Peyer's patch (tissue), 4 donors: ENCODE measurements around the gene TLR4.

Experiments
- POLR2A ChIP-seq, 2 donors: fragments of 450-650 bp; IDR thresholded peaks; one replicate each; pipeline ENCODE4 v1.5.1; 2017; ENCODE audit warnings: antibody characterized with exemption in 2 of 2, mild to moderate bottlenecking in 2 of 2, moderate library complexity in 2 of 2
- TF ChIP-seq, protein P1 (sequence below), 6 experiments: fragments of 450-650 bp in 4 of 6; fragments of 200-600 bp in 2 of 6; sonication (generic) in 1 of 6; IDR thresholded peaks; one replicate each; pipeline ENCODE4 v1.5.1; 2017 to 2019; ENCODE audit warnings: antibody characterized with exemption in 6 of 6, mild to moderate bottlenecking in 3 of 6, moderate library complexity in 1 of 6

DNA sequence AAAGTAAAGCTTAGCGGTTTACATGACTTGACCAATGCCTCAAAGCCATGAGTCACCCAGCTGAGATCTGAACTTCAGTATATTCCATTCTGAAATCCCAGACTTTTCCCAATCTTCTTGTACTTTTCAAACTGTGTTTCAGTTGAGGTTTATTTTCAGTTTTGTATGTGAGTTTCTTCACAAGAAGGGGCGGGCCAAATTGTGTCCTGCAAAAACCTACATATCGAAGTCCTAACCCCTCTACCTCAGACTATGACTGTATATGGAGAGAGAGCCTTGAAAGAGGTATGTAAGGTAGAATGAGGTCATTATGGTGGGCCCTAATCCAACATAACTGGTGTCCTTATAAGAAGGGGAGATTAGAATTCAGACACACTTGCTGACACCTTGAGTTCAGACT is 666 bp upstream of the TLR4 start:
- TF ChIP-seq, protein P1, sequence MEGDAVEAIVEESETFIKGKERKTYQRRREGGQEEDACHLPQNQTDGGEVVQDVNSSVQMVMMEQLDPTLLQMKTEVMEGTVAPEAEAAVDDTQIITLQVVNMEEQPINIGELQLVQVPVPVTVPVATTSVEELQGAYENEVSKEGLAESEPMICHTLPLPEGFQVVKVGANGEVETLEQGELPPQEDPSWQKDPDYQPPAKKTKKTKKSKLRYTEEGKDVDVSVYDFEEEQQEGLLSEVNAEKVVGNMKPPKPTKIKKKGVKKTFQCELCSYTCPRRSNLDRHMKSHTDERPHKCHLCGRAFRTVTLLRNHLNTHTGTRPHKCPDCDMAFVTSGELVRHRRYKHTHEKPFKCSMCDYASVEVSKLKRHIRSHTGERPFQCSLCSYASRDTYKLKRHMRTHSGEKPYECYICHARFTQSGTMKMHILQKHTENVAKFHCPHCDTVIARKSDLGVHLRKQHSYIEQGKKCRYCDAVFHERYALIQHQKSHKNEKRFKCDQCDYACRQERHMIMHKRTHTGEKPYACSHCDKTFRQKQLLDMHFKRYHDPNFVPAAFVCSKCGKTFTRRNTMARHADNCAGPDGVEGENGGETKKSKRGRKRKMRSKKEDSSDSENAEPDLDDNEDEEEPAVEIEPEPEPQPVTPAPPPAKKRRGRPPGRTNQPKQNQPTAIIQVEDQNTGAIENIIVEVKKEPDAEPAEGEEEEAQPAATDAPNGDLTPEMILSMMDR (IDR thresholded peaks at IDR 0.05) = no peak
- no peak for TF ChIP-seq POLR2A (IDR thresholded peaks at IDR 0.05)
